GM18526 (cell line): ENCODE data around the gene APOL5.

ENCODE experiments used
- POLR2A ChIP-seq: IDR thresholded peaks from 3 replicates; pipeline ENCODE4 v1.6.1; 2011; ENCODE audit not compliant: insufficient read length; ENCODE audit errors: extremely low read depth

Gene APOL5

GRCh38 chr22:35733036-35733435, 15.4 kb downstream of the APOL5 start:
- no peak for TF ChIP-seq POLR2A

- TF ChIP-seq POLR2A = no peak
Observed at GRCh38 chr22:35733791-35734516, 16.3 kb downstream of the APOL5 start.

- TF ChIP-seq POLR2A = no peak
Observed at GRCh38 chr22:35734517-35734827, 16.8 kb downstream of the APOL5 start.

- no peak for TF ChIP-seq POLR2A
Observed at GRCh38 chr22:35735542-35735941, 17.9 kb downstream of the APOL5 start.

GRCh38 chr22:35736166-35736565, 18.5 kb downstream of the APOL5 start:
- TF ChIP-seq POLR2A = no peak

- TF ChIP-seq POLR2A = no peak
Observed at GRCh38 chr22:35736701-35737100, 19.0 kb downstream of the APOL5 start.

GRCh38 chr22:35739076-35739930, 21.6 kb downstream of the APOL5 start:
- TF ChIP-seq POLR2A = no peak

- TF ChIP-seq POLR2A = no peak
Observed at GRCh38 chr22:35739931-35740380, 22.3 kb downstream of the APOL5 start.

- TF ChIP-seq POLR2A = no peak
Observed at GRCh38 chr22:35740616-35741015, 22.9 kb downstream of the APOL5 start.

GRCh38 chr22:35742342-35743100, 24.8 kb downstream of the APOL5 start:
- TF ChIP-seq POLR2A = no peak

GRCh38 chr22:35743326-35743860, 25.7 kb downstream of the APOL5 start:
- TF ChIP-seq POLR2A = no peak

GRCh38 chr22:35746248-35746647, 28.6 kb downstream of the APOL5 start:
- TF ChIP-seq POLR2A = no peak

- no peak for TF ChIP-seq POLR2A
Observed at GRCh38 chr22:35746946-35747703, 29.5 kb downstream of the APOL5 start.

- no peak for TF ChIP-seq POLR2A
Observed at GRCh38 chr22:35749808-35750207, 32.1 kb downstream of the APOL5 start.
